Measurements from ENCODE around the gene HMGN4. TPM values are rescaled to one million over a fixed set of nuclear protein-coding genes. Genes with fewer than 3 reads are reported as not detected.

HMGN4 gene
- total RNA-seq, 2 donors from 2014 or later, result 48.8 to 79.8 TPM

GRCh38 chr6:26563488-26563887, 25.3 kb downstream of the HMGN4 start:
- H3K4me3 Mint-ChIP-seq, result no peak overlapping the region
- no peak overlapping the region for H3K4me3 ChIP-seq (ENCODE audit: low read length)

GRCh38 chr6:26568601-26569432, 30.7 kb downstream of the HMGN4 start:
- peak; percentile 51 for TF ChIP-seq CTCF (conservative IDR thresholded peaks at IDR 0.05)
- H3K9ac ChIP-seq (ENCODE audit: extremely low read depth, low read length, poor library complexity, severe bottlenecking), result peak overlapping the region; percentile 29
- Mint-ChIP-seq H3K27me3 (ENCODE audit: insufficient read depth) (peaks cover 4% of the 10 kb centered on the region), H3K36me3 (ENCODE audit: low read depth) (no peaks in the 10 kb centered on the region), H3K4me3 (peak overlapping the region; percentile 73), H3K4me1 (peaks cover 3% of the 10 kb centered on the region), H3K9me3 (no peaks in the 10 kb centered on the region), H3K27ac (peak overlapping the region; percentile 79)
- H3K9me3 ChIP-seq (ENCODE audit: control insufficient read depth, low read length), result no peaks in the 10 kb centered on the region
- H3K27ac ChIP-seq (ENCODE audit: low read depth, low read length), result no peak overlapping the region
- no peaks in the 10 kb centered on the region for H3K27me3 ChIP-seq (ENCODE audit: control insufficient read depth, insufficient read depth, low read length, poor library complexity, severe bottlenecking)
- DNase-seq, result peak; percentile 99
- H3K36me3 ChIP-seq (ENCODE audit: control insufficient read depth, insufficient read depth, low read length), result no peaks in the 10 kb centered on the region
- WGBS, 2 experiments (ENCODE audit: insufficient coverage in 1 of 2, insufficient read length in 1 of 2), result 4 to 6% methylated on average over 26 to 33 of the region's 34 CpGs
- no peaks in the 10 kb centered on the region for H3K4me1 ChIP-seq (ENCODE audit: control insufficient read depth, insufficient read depth, low read length)
- peak overlapping the region; percentile 100 for H3K4me3 ChIP-seq (ENCODE audit: low read length)

More at GRCh38 chr6:26563488-26563887, 25.3 kb downstream of the HMGN4 start:
- no peaks in the 10 kb centered on the region for H3K4me1 Mint-ChIP-seq
- H3K36me3 ChIP-seq (ENCODE audit: control insufficient read depth, insufficient read depth, low read length), result no peaks in the 10 kb centered on the region
- 90 to 94% methylated on average over 5 to 6 of the region's 6 CpGs for WGBS, 2 experiments (ENCODE audit: insufficient coverage in 1 of 2, insufficient read length in 1 of 2)
- H3K9ac ChIP-seq (ENCODE audit: extremely low read depth, low read length, poor library complexity, severe bottlenecking), result no peak overlapping the region
- no peak overlapping the region for H3K27ac Mint-ChIP-seq
- no peak overlapping the region for H3K27ac ChIP-seq (ENCODE audit: low read depth, low read length)
- H3K9me3 Mint-ChIP-seq, result peaks cover 13% of the 10 kb centered on the region
- H3K36me3 Mint-ChIP-seq (ENCODE audit: low read depth), result no peaks in the 10 kb centered on the region
- no peaks in the 10 kb centered on the region for H3K4me1 ChIP-seq (ENCODE audit: control insufficient read depth, insufficient read depth, low read length)
- no peaks in the 10 kb centered on the region for H3K27me3 ChIP-seq (ENCODE audit: control insufficient read depth, insufficient read depth, low read length, poor library complexity, severe bottlenecking)
- no peak for TF ChIP-seq CTCF (conservative IDR thresholded peaks at IDR 0.05)
- peaks cover 8% of the 10 kb centered on the region for H3K9me3 ChIP-seq (ENCODE audit: control insufficient read depth, low read length)
- H3K27me3 Mint-ChIP-seq (ENCODE audit: insufficient read depth), result peaks cover 4% of the 10 kb centered on the region
- no peak for DNase-seq

- Mint-ChIP-seq H3K9me3 (no peaks in the 10 kb centered on the region), H3K27me3 (ENCODE audit: insufficient read depth) (peaks cover 7% of the 10 kb centered on the region), H3K4me1 (peaks cover 3% of the 10 kb centered on the region), H3K27ac (no peak overlapping the region), H3K36me3 (ENCODE audit: low read depth) (no peaks in the 10 kb centered on the region), H3K4me3 (peak overlapping the region; percentile 73)
- Histone ChIP-seq H3K27ac (ENCODE audit: low read depth, low read length) (no peak overlapping the region), H3K27me3 (ENCODE audit: control insufficient read depth, insufficient read depth, low read length, poor library complexity, severe bottlenecking) (no peaks in the 10 kb centered on the region), H3K4me1 (ENCODE audit: control insufficient read depth, insufficient read depth, low read length) (no peaks in the 10 kb centered on the region), H3K9ac (ENCODE audit: extremely low read depth, low read length, poor library complexity, severe bottlenecking) (no peak overlapping the region), H3K36me3 (ENCODE audit: control insufficient read depth, insufficient read depth, low read length) (no peaks in the 10 kb centered on the region), H3K4me3 (ENCODE audit: low read length) (peak overlapping the region; percentile 100), H3K9me3 (ENCODE audit: control insufficient read depth, low read length) (no peaks in the 10 kb centered on the region)
- WGBS, 2 experiments (ENCODE audit: insufficient coverage in 1 of 2, insufficient read length in 1 of 2), result 11% methylated on average over 2 of the region's 2 CpGs; no CpG with 5 or more reads in 1 of the 2 experiments
- no peak for DNase-seq
- no peak for TF ChIP-seq CTCF (conservative IDR thresholded peaks at IDR 0.05)
Measured at GRCh38 chr6:26569433-26569764, 31.2 kb downstream of the HMGN4 start.
